Suprapubic skin (tissue), 4 donors: ENCODE measurements around the gene APOB. TPM values are rescaled to one million over a fixed set of nuclear protein-coding genes. Genes with fewer than 3 reads are reported as not detected.

Experiments
- DNase-seq, 2 donors: peaks; one replicate each; pipeline ENCODE4 v3.0.0-alpha.2; 2019; ENCODE audit warnings: low spot score in 2 of 2
- H3K27ac ChIP-seq: fragments of 200-600 bp; sonication (generic); one replicate; pipeline ENCODE4 v1.5.1; 2019
- H3K27me3 ChIP-seq: fragments of 200-600 bp; sonication (generic); one replicate; pipeline ENCODE4 v1.5.1; 2019
- H3K36me3 ChIP-seq: fragments of 200-600 bp; sonication (generic); one replicate; pipeline ENCODE4 v1.5.1; 2019
- H3K4me1 ChIP-seq: fragments of 200-600 bp; sonication (generic); one replicate; pipeline ENCODE4 v1.5.1; 2019
- H3K4me3 ChIP-seq: fragments of 200-600 bp; sonication (generic); one replicate; pipeline ENCODE4 v1.5.1; 2019; ENCODE audit warnings: mild to moderate bottlenecking
- H3K9me3 ChIP-seq: fragments of 200-600 bp; sonication (generic); one replicate; pipeline ENCODE4 v1.5.1; 2019
- EP300 ChIP-seq: sonication (generic); formaldehyde crosslinking; IDR thresholded peaks from one replicate; pipeline ENCODE4 v1.6.1; 2017; ENCODE audit warnings: antibody characterized with exemption
- POLR2A ChIP-seq, 2 donors: fragments of 450-650 bp; IDR thresholded peaks; one replicate each; pipeline ENCODE4 v1.6.1; 2017; ENCODE audit warnings: antibody characterized with exemption in 2 of 2, mild to moderate bottlenecking in 2 of 2, moderate library complexity in 2 of 2
- POLR2AphosphoS5 ChIP-seq, 3 donors: sonication (generic); formaldehyde crosslinking; IDR thresholded peaks; one replicate each; pipeline ENCODE4 v1.6.1; 2017; ENCODE audit warnings: antibody characterized with exemption in 3 of 3
- WGBS: methylation state at CpG from one replicate; pipeline ENCODE4 v1.1.5; 2018; 5-methylcytosine and 5-hydroxymethylcytosine counted together
- total RNA-seq, 4 donors: library from RNA; depleted of rRNA; stranded (reverse); fragments of >200 nt; gene quantifications; one replicate each; pipeline ENCODE4 v1.1.0, GENCODE V29; 2016
- TF ChIP-seq, protein P1 (sequence below), 2 donors: fragments of 200-600 bp in 1 of 2; fragments of 450-650 bp in 1 of 2; sonication (generic) in 1 of 2; IDR thresholded peaks; one replicate each; pipeline ENCODE4 v1.5.1; 2016 to 2019; ENCODE audit warnings: antibody characterized with exemption in 2 of 2, mild to moderate bottlenecking in 1 of 2, moderate library complexity in 1 of 2

The APOB gene
- total RNA-seq, 4 donors from 2014 or later = 0.55 to 5.6 (median 3.4) TPM

DNA sequence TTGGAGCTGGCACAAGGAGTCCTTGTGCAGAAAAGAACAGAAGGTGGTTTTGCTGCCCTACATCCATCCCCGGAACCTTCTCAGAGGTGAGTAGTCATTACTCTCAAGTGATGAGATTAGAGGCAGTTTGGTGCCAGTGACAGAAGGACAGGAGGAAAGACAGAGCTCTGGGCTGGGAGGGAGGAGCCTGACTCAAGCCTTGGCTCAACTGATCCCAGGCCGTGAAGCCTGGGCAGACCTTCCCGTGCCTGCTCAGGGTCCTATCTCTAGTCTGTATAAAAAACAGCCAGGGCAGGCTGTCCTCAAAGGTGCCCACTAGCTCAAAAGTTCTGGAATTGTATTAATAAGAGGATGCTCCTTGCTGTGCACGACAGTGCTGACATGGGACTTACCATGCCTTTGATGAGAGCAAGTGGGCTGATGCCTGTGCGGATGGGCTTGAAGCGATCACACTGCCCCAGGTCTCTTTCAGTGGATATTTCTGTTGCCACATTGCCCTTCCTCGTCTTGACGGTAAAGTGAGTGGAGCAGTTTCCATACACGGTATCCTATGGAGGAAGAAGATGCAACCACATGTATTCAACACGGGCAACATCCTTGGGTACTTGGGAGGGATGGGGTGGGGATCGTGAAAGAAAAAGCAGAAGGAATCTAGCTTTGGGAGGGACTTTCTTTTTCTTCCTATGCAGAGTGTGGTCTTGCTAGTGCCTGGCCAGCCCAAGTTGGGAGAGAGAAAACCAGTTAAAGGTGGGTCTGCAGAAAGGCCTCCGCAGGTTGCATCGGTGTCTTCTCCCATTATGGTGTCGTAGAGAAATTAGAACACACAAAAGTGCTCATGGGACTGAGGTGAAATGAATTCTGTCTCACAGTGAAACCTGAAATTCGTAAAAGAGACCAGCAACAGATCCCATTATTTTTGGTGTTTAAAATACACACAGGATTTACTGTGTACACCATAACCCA, 6.9 kb downstream of the APOB start:
- Histone ChIP-seq H3K9me3 (no peaks in the 10 kb centered on the region), H3K36me3 (no peaks in the 10 kb centered on the region), H3K4me1 (peaks cover 5% of the 10 kb centered on the region), H3K27ac (no peak overlapping the region), H3K27me3 (peaks cover 7% of the 10 kb centered on the region), H3K4me3 (no peak overlapping the region)
- DNase-seq = no peak
- TF ChIP-seq POLR2AphosphoS5 (IDR thresholded peaks at IDR 0.05) (no peak), POLR2A (IDR thresholded peaks at IDR 0.05) (no peak), EP300 (no peak)
- TF ChIP-seq, protein P1, sequence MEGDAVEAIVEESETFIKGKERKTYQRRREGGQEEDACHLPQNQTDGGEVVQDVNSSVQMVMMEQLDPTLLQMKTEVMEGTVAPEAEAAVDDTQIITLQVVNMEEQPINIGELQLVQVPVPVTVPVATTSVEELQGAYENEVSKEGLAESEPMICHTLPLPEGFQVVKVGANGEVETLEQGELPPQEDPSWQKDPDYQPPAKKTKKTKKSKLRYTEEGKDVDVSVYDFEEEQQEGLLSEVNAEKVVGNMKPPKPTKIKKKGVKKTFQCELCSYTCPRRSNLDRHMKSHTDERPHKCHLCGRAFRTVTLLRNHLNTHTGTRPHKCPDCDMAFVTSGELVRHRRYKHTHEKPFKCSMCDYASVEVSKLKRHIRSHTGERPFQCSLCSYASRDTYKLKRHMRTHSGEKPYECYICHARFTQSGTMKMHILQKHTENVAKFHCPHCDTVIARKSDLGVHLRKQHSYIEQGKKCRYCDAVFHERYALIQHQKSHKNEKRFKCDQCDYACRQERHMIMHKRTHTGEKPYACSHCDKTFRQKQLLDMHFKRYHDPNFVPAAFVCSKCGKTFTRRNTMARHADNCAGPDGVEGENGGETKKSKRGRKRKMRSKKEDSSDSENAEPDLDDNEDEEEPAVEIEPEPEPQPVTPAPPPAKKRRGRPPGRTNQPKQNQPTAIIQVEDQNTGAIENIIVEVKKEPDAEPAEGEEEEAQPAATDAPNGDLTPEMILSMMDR (IDR thresholded peaks at IDR 0.05) = no peak
- WGBS = 88% methylated on average over 15 of the region's 15 CpGs

DNA sequence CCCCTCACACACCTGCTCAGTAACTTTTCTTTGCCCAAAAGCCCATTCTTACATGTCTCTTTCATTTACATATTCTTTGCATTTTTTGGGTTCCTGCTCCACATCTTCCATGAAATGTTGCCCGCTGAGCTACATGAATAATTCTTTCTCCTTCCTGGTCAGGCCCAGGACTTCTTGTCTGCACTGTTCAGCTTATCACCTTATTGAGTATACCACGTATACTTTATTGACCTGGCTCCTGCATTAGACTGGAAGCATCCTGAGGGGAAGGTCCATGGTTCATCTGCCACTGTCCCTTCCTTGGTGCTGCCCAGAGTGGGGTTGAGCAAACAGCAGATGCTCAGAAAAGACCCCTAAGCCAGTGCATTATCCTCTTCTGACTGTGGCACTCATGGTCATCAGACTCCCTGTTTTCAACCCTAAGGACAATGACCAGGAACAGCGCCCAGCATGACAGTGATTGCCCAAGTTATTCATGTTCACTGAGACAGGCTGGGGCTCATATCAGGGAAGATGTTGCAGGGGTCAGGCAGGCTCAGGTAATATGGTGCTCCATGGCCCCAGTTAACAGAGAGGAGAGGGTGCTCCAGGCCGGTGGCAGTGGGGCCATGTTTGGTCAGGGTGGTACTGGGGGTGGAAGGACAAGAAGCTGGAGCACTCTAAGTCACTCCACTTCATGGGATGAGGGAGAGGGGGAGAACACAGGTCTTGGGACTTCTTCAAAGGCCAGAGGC, 7.7 kb downstream of the APOB start:
- Histone ChIP-seq H3K27me3 (peaks cover 7% of the 10 kb centered on the region), H3K36me3 (no peaks in the 10 kb centered on the region), H3K9me3 (no peaks in the 10 kb centered on the region), H3K4me1 (peaks cover 5% of the 10 kb centered on the region), H3K27ac (no peak overlapping the region), H3K4me3 (no peak overlapping the region)
- TF ChIP-seq POLR2AphosphoS5 (IDR thresholded peaks at IDR 0.05) = no peak
- TF ChIP-seq, protein P1 (IDR thresholded peaks at IDR 0.05) = no peak
- TF ChIP-seq POLR2A (IDR thresholded peaks at IDR 0.05) = no peak
- TF ChIP-seq EP300 = no peak
- WGBS = 87% methylated on average over 3 of the region's 4 CpGs
- DNase-seq = no peak

DNA sequence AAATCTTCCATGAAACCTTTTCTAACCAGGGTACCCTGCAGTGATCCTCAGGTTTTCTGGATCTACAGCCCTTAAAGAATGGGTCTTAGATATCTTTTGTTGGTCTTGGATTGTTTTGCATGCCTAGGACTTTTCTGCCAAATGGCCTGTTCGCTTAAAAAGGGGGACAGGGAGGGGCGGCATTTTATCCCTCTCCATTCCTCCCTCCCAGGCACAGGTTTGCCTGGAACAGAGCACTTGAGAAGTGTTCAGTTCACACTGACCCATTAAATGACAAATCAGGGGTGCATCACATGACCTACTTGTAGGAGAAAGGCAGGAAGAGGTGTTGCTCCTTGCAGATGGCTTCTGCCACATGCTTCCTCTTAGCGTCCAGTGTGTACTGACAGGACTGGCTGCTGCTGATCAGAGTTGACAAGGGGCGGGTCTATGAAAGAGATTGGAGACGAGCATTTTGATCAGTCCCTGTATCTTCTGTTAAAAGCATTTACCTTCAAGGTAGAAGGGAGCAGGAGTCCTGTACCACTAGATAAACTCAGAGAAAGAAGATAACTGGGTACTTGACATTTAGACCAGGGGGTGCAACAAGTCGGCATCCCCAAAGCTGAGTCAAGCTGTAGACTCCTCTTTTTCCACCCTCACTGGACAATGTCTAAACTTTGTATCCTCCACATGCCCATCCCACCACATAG, 8.4 kb downstream of the APOB start:
- H3K36me3 ChIP-seq = no peaks in the 10 kb centered on the region
- TF ChIP-seq, protein P1 (IDR thresholded peaks at IDR 0.05) = no peak
- no peak for TF ChIP-seq POLR2A (IDR thresholded peaks at IDR 0.05)
- TF ChIP-seq EP300 = no peak
- no peak for TF ChIP-seq POLR2AphosphoS5 (IDR thresholded peaks at IDR 0.05)
- 83% methylated on average over 6 of the region's 6 CpGs for WGBS
- no peaks in the 10 kb centered on the region for H3K9me3 ChIP-seq
- no peak overlapping the region for H3K4me3 ChIP-seq
- peaks cover 7% of the 10 kb centered on the region for H3K27me3 ChIP-seq
- no peak overlapping the region for H3K27ac ChIP-seq
- DNase-seq = no peak
- peaks cover 5% of the 10 kb centered on the region for H3K4me1 ChIP-seq

DNA sequence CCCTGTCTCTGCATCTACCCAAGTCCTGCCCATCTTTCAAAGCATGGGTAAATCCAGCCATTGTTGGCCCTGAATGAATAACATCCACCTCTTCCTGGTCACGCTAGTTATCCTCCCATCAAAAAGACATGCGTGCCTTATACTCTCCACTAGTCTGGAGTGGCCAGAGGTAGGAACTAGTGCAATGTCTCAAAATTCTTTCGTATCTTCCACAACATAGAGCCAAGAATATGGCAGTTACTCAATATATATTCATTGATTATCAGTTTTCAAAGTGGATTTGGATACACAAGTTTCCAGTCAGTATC, 8.9 kb downstream of the APOB start:
- H3K4me1 ChIP-seq = peaks cover 5% of the 10 kb centered on the region
- 89% methylated on average over 3 of the region's 3 CpGs for WGBS
- no peak for TF ChIP-seq POLR2AphosphoS5 (IDR thresholded peaks at IDR 0.05)
- no peak for TF ChIP-seq POLR2A (IDR thresholded peaks at IDR 0.05)
- no peak for TF ChIP-seq EP300
- TF ChIP-seq, protein P1 (IDR thresholded peaks at IDR 0.05) = no peak
- no peak overlapping the region for H3K27ac ChIP-seq
- H3K9me3 ChIP-seq = no peaks in the 10 kb centered on the region
- H3K4me3 ChIP-seq = no peak overlapping the region
- H3K27me3 ChIP-seq = peaks cover 2% of the 10 kb centered on the region
- DNase-seq = no peak
- H3K36me3 ChIP-seq = no peaks in the 10 kb centered on the region
